Peyer's patch (tissue), 4 donors: ENCODE measurements around the gene OR6S1.

Source experiments
- POLR2A ChIP-seq, 2 donors: fragments of 450-650 bp; IDR thresholded peaks; one replicate each; pipeline ENCODE4 v1.5.1; 2017; ENCODE audit warnings: antibody characterized with exemption in 2 of 2, mild to moderate bottlenecking in 2 of 2, moderate library complexity in 2 of 2
- TF ChIP-seq, protein P1 (sequence below), 6 experiments: fragments of 450-650 bp in 4 of 6; fragments of 200-600 bp in 2 of 6; sonication (generic) in 1 of 6; IDR thresholded peaks; one replicate each; pipeline ENCODE4 v1.5.1; 2017 to 2019; ENCODE audit warnings: antibody characterized with exemption in 6 of 6, mild to moderate bottlenecking in 3 of 6, moderate library complexity in 1 of 6

- TF ChIP-seq, protein P1, sequence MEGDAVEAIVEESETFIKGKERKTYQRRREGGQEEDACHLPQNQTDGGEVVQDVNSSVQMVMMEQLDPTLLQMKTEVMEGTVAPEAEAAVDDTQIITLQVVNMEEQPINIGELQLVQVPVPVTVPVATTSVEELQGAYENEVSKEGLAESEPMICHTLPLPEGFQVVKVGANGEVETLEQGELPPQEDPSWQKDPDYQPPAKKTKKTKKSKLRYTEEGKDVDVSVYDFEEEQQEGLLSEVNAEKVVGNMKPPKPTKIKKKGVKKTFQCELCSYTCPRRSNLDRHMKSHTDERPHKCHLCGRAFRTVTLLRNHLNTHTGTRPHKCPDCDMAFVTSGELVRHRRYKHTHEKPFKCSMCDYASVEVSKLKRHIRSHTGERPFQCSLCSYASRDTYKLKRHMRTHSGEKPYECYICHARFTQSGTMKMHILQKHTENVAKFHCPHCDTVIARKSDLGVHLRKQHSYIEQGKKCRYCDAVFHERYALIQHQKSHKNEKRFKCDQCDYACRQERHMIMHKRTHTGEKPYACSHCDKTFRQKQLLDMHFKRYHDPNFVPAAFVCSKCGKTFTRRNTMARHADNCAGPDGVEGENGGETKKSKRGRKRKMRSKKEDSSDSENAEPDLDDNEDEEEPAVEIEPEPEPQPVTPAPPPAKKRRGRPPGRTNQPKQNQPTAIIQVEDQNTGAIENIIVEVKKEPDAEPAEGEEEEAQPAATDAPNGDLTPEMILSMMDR (IDR thresholded peaks at IDR 0.05) = no peak
- TF ChIP-seq POLR2A (IDR thresholded peaks at IDR 0.05) = no peak
Measured at GRCh38 chr14:20661197-20661596, 19.7 kb upstream of the OR6S1 start.
